MM.1S (cell line): ENCODE results near the gene NUMB.

Source experiments
- DNase-seq: peaks from one replicate; pipeline ENCODE4 v3.0.0-alpha.2; 2015
- H2AFZ ChIP-seq: fragments of 300-600 bp; sonication (generic); 2 replicates; pipeline ENCODE4 v1.6.0; 2016; ENCODE audit warnings: antibody characterized with exemption, low read length
- H3F3A ChIP-seq: fragments of 300-600 bp; sonication (generic); 2 replicates; pipeline ENCODE4 v1.6.1; 2016; ENCODE audit warnings: mild to moderate bottlenecking, antibody characterized with exemption, low read length, moderate library complexity, mixed read lengths; ENCODE audit not compliant: insufficient read depth
- H3K27ac ChIP-seq: fragments of 300-600 bp; sonication (generic); 2 replicates; pipeline ENCODE4 v1.5.1; 2016; ENCODE audit warnings: mild to moderate bottlenecking, low read length
- H3K27me3 ChIP-seq: fragments of 300-600 bp; sonication (generic); replicated peaks from 2 replicates; pipeline ENCODE4 v1.6.0; 2016; ENCODE audit warnings: low read length; ENCODE audit not compliant: insufficient read depth
- H3K36me3 ChIP-seq: fragments of 300-600 bp; sonication (generic); replicated peaks from 2 replicates; pipeline ENCODE4 v1.6.1; 2016; ENCODE audit warnings: mild to moderate bottlenecking, low read length, mixed read lengths; ENCODE audit not compliant: insufficient read depth
- H3K4me1 ChIP-seq: fragments of 300-600 bp; sonication (generic); 2 replicates; pipeline ENCODE4 v1.6.1; 2016; ENCODE audit warnings: low read length, mixed read lengths
- H3K4me2 ChIP-seq: fragments of 300-600 bp; sonication (generic); 2 replicates; pipeline ENCODE4 v1.6.0; 2016; ENCODE audit warnings: low read depth, low read length
- H3K4me3 ChIP-seq: fragments of 300-600 bp; sonication (generic); 2 replicates; pipeline ENCODE4 v1.5.1; 2016; ENCODE audit warnings: low read length, mixed read lengths
- H3K79me2 ChIP-seq: fragments of 300-600 bp; sonication (generic); 2 replicates; pipeline ENCODE4 v1.6.1; 2016; ENCODE audit warnings: mixed run types, low read length, mixed read lengths
- H3K9ac ChIP-seq: fragments of 300-600 bp; sonication (generic); 2 replicates; pipeline ENCODE4 v1.6.1; 2016; ENCODE audit warnings: low read length, mixed read lengths
- H3K9me2 ChIP-seq: fragments of 300-600 bp; sonication (generic); replicated peaks from 2 replicates; pipeline ENCODE4 v1.6.1; 2016; ENCODE audit warnings: mild to moderate bottlenecking, low read length, mixed read lengths; ENCODE audit not compliant: insufficient read depth
- H3K9me3 ChIP-seq: fragments of 300-600 bp; sonication (generic); replicated peaks from 2 replicates; pipeline ENCODE4 v1.6.1; 2016; ENCODE audit warnings: mild to moderate bottlenecking, low read length, mixed read lengths; ENCODE audit not compliant: insufficient read depth
- H4K20me1 ChIP-seq: fragments of 300-600 bp; sonication (generic); 2 replicates; pipeline ENCODE4 v1.6.1; 2016; ENCODE audit warnings: mild to moderate bottlenecking, low read length, moderate library complexity, mixed read lengths; ENCODE audit not compliant: insufficient read depth
- CTCF ChIP-seq: fragments of 300-600 bp; sonication (generic); IDR thresholded peaks from 2 replicates; pipeline ENCODE4 v1.5.1; 2016; ENCODE audit warnings: antibody characterized with exemption, low read length, mixed read lengths
- EZH2 ChIP-seq: fragments of 300-600 bp; sonication (generic); optimal IDR thresholded peaks from 2 replicates; pipeline ENCODE3; 2017; ENCODE audit warnings: low read depth, mild to moderate bottlenecking, antibody characterized with exemption, low read length, mixed read lengths
- EZH2phosphoT487 ChIP-seq: fragments of 300-600 bp; sonication (generic); IDR thresholded peaks from 2 replicates; pipeline ENCODE4 v1.6.1; 2018; ENCODE audit warnings: antibody characterized with exemption, low read length

Gene NUMB

GRCh38 chr14:73467800-73468199, 9.5 kb upstream of the NUMB start:
- Histone ChIP-seq H4K20me1 (no peaks in the 10 kb centered on the region), H3K36me3 (no peaks in the 10 kb centered on the region), H3K79me2 (no peaks in the 10 kb centered on the region), H3K9me2 (no peaks in the 10 kb centered on the region), H3K4me2 (no peak overlapping the region), H3K4me1 (no peaks in the 10 kb centered on the region), H3K4me3 (no peak overlapping the region), H3K27ac (no peak overlapping the region), H3K9me3 (no peaks in the 10 kb centered on the region), H2AFZ (no peak overlapping the region), H3K27me3 (no peaks in the 10 kb centered on the region), H3F3A (no peaks in the 10 kb centered on the region), H3K9ac (no peak overlapping the region)
- no peak for DNase-seq
- TF ChIP-seq EZH2 (no peak), CTCF (no peak), EZH2phosphoT487 (no peak)

GRCh38 chr14:73467377-73467776, 9.0 kb upstream of the NUMB start:
- Histone ChIP-seq H3K9ac (no peak overlapping the region), H3K27me3 (no peaks in the 10 kb centered on the region), H3K4me1 (no peaks in the 10 kb centered on the region), H3F3A (no peaks in the 10 kb centered on the region), H3K27ac (no peak overlapping the region), H3K9me2 (no peaks in the 10 kb centered on the region), H3K4me3 (no peak overlapping the region), H3K4me2 (no peak overlapping the region), H2AFZ (no peak overlapping the region), H3K9me3 (no peaks in the 10 kb centered on the region), H3K36me3 (no peaks in the 10 kb centered on the region), H3K79me2 (no peaks in the 10 kb centered on the region), H4K20me1 (no peaks in the 10 kb centered on the region)
- DNase-seq, result no peak
- TF ChIP-seq CTCF, result no peak
- no peak for TF ChIP-seq EZH2
- TF ChIP-seq EZH2phosphoT487, result no peak

GRCh38 chr14:73466861-73467260, 8.5 kb upstream of the NUMB start:
- H3K9ac ChIP-seq, result no peak overlapping the region
- H3F3A ChIP-seq, result no peaks in the 10 kb centered on the region
- H3K4me2 ChIP-seq, result no peak overlapping the region

More at GRCh38 chr14:73466861-73467260, 8.5 kb upstream of the NUMB start:
- TF ChIP-seq CTCF (no peak), EZH2phosphoT487 (no peak), EZH2 (no peak)
- no peak for DNase-seq
- Histone ChIP-seq H4K20me1 (no peaks in the 10 kb centered on the region), H3K36me3 (no peaks in the 10 kb centered on the region), H3K9me2 (no peaks in the 10 kb centered on the region), H3K4me1 (no peaks in the 10 kb centered on the region), H3K4me3 (no peak overlapping the region), H3K27ac (no peak overlapping the region), H2AFZ (no peak overlapping the region), H3K79me2 (no peaks in the 10 kb centered on the region), H3K27me3 (no peaks in the 10 kb centered on the region), H3K9me3 (no peaks in the 10 kb centered on the region)
